NCI-H226 (cell line): Measurements from ENCODE around the gene PTGDR2.

Source experiments
- DNase-seq: peaks from one replicate; pipeline ENCODE4 v3.0.0-alpha.2; 2015

PTGDR2 gene

GRCh38 chr11:60857378-60858232 lies 1.9 kb upstream of the PTGDR2 start:
- no peak for DNase-seq

GRCh38 chr11:60854847-60855725 lies 664 bp downstream of the PTGDR2 start:
- DNase-seq = no peak

- DNase-seq = no peak
These were observed 1.5 kb downstream of the PTGDR2 start for GRCh38 chr11:60854140-60854846.

GRCh38 chr11:60852982-60853950 lies 2.5 kb downstream of the PTGDR2 start:
- DNase-seq = no peak

GRCh38 chr11:60852117-60852981 lies 3.4 kb downstream of the PTGDR2 start:
- no peak for DNase-seq

GRCh38 chr11:60851327-60852104 lies 4.2 kb downstream of the PTGDR2 start:
- DNase-seq = no peak

- no peak for DNase-seq
These were observed 5.9 kb downstream of the PTGDR2 start for GRCh38 chr11:60849641-60850520.

GRCh38 chr11:60848714-60849151 lies 7.0 kb downstream of the PTGDR2 start:
- DNase-seq = no peak

GRCh38 chr11:60847896-60848295 lies 7.9 kb downstream of the PTGDR2 start:
- DNase-seq = no peak

GRCh38 chr11:60847281-60847680 lies 8.5 kb downstream of the PTGDR2 start:
- no peak for DNase-seq

- DNase-seq = no peak
These were observed 10.4 kb downstream of the PTGDR2 start for GRCh38 chr11:60845338-60845737.

- no peak for DNase-seq
These were observed 10.9 kb downstream of the PTGDR2 start for GRCh38 chr11:60844870-60845221.

GRCh38 chr11:60844045-60844869 lies 11.5 kb downstream of the PTGDR2 start:
- DNase-seq = no peak

- DNase-seq = no peak
These were observed 12.8 kb downstream of the PTGDR2 start for GRCh38 chr11:60842668-60843600.

- DNase-seq = peak; percentile 90
These were observed 13.7 kb downstream of the PTGDR2 start, which contains the start of gene CCDC86 for GRCh38 chr11:60841797-60842667. TSS of gene CCDC86 (plus strand) at chr11:60842113. CDS start at chr11:60842125, 12 bp downstream.
